Activated CD4-positive, alpha-beta T cell treated with anti-CD3 and anti-CD28 coated beads, Interleukin-2, amount 50 U/mL, for 1 hour (primary cell): ENCODE data around the gene OR2T29.
"Not testable (repeated sequence)": the region's sequence is repeated elsewhere in the genome, so short reads cannot be mapped to it uniquely, and the experiment has no call there.

Experiments used
- DNase-seq: peaks from one replicate; pipeline ENCODE4 v3.0.0-alpha.2; 2020

Gene OR2T29

GRCh38 chr1:248562672-248563071 lies at the start of gene OR2T29:
Gene OR2T29 (minus strand): TSS chr1:248562772. CDS start chr1:248559491, 3,281 bp downstream.
- not testable (repeated sequence) for DNase-seq

- DNase-seq: no peak
Observed at GRCh38 chr1:248611883-248612414, 49.4 kb upstream of the OR2T29 start.

GRCh38 chr1:248610301-248610700 lies 47.7 kb upstream of the OR2T29 start:
- no peak for DNase-seq

- no peak for DNase-seq
Observed at GRCh38 chr1:248599396-248599795, 36.8 kb upstream of the OR2T29 start.

GRCh38 chr1:248597589-248597988 lies 35.0 kb upstream of the OR2T29 start, which contains the start of gene OR2T10:
Gene OR2T10 (minus strand): TSS chr1:248597700. CDS start chr1:248593768, 3,932 bp downstream.
- no peak for DNase-seq

GRCh38 chr1:248596615-248597014 lies 34.0 kb upstream of the OR2T29 start:
- DNase-seq: no peak

- no peak for DNase-seq
Observed at GRCh38 chr1:248593226-248593625, 30.7 kb upstream of the OR2T29 start.

- DNase-seq: no peak
Observed at GRCh38 chr1:248592655-248593054, 30.1 kb upstream of the OR2T29 start.

- DNase-seq: no peak
Observed at GRCh38 chr1:248590055-248590454, 27.5 kb upstream of the OR2T29 start.

GRCh38 chr1:248589334-248589733 lies 26.8 kb upstream of the OR2T29 start:
- no peak for DNase-seq

GRCh38 chr1:248585266-248585665 lies 22.7 kb upstream of the OR2T29 start:
- no peak for DNase-seq

- DNase-seq: no peak
Observed at GRCh38 chr1:248576260-248576980, 13.8 kb upstream of the OR2T29 start.

GRCh38 chr1:248574657-248575056 lies 12.1 kb upstream of the OR2T29 start, which contains the start of gene OR2T34:
Gene OR2T34 (minus strand): TSS chr1:248574757. CDS start chr1:248574757, 0 bp downstream.
- DNase-seq: not testable (repeated sequence)

- not testable (repeated sequence) for DNase-seq
Observed at GRCh38 chr1:248573856-248574255, 11.3 kb upstream of the OR2T29 start.

- not testable (repeated sequence) for DNase-seq
Observed at GRCh38 chr1:248572049-248572448, 9.5 kb upstream of the OR2T29 start.

GRCh38 chr1:248570811-248571210 lies 8.2 kb upstream of the OR2T29 start:
- not testable (repeated sequence) for DNase-seq

GRCh38 chr1:248569049-248569448 lies 6.5 kb upstream of the OR2T29 start:
- DNase-seq: not testable (repeated sequence)

GRCh38 chr1:248565530-248566373 lies 3.2 kb upstream of the OR2T29 start:
- DNase-seq: not testable (repeated sequence)

- not testable (repeated sequence) for DNase-seq
Observed at GRCh38 chr1:248551027-248551426, 11.5 kb downstream of the OR2T29 start.

- not testable (repeated sequence) for DNase-seq
Observed at GRCh38 chr1:248547383-248547782, 15.2 kb downstream of the OR2T29 start.

GRCh38 chr1:248537449-248537848 lies 25.1 kb downstream of the OR2T29 start:
- DNase-seq: not testable (repeated sequence)

- no peak for DNase-seq
Observed at GRCh38 chr1:248521856-248522255, 40.7 kb downstream of the OR2T29 start.

GRCh38 chr1:248510217-248510616 lies 52.4 kb downstream of the OR2T29 start:
- DNase-seq: not testable (repeated sequence)
